Cardiac fibroblast (primary cell): Measurements from ENCODE around the gene MEIG1.
"Not testable (repeated sequence)": the region's sequence is repeated elsewhere in the genome, so short reads cannot be mapped to it uniquely, and the experiment has no call there.

Experiments used
- DNase-seq, 2 donors: peaks; one replicate each; pipeline versions ENCODE4 v3.0.0 to v3.0.0-alpha.2; 2010; ENCODE audit warnings: low read depth in 2 of 2
- H3K4me3 ChIP-seq, 2 donors: replicated peaks in 1 of 2; 1 replicate in 1 of 2; 2 replicates in 1 of 2; pipeline ENCODE4 v1.5.1; 2011; ENCODE audit warnings: low read depth in 2 of 2, low read length in 2 of 2, mild to moderate bottlenecking in 2 of 2, moderate library complexity in 1 of 2
- TF ChIP-seq, protein P1 (sequence below): IDR thresholded peaks from one replicate; pipeline ENCODE4 v1.5.1; 2011; ENCODE audit warnings: low read depth, mild to moderate bottlenecking, low read length, inconsistent platforms

MEIG1 gene

DNA sequence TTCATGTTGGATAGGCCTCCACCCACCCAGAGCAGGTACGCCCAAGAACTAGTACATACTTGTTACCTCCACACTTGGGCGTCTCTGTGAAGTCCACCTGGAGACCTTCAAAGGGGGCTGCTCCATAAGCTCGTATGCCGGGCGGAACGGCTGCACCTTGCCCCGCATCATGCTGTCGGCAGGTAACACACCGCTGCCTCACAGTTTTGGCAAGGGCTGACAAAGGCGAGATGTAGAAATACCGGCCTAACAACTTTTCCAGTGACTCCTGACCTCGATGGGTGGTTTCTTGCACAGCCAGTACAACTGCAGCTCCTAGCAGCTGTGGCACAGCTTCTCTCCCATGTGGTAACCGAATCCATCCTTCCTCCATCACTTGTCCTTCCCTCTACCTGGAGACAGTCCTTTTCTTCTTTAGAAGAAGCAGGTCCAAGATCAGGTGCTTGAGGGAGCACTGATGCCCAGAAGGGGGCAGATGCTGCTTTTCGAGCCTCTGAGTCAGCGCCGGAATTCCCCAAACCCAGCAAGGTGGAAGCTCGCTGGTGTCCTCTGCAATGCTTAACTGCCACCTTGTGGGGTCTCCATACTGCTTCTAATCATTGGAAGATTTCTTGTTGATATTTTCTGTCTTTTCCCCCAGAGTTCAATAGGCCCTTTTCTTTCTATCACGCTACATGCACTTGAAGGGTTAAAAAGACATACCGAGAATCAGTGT lies 32.0 kb downstream of the MEIG1 start:
- peak; percentile 11 to 45 for DNase-seq
- not testable (repeated sequence) for H3K4me3 ChIP-seq
- TF ChIP-seq, protein P1, sequence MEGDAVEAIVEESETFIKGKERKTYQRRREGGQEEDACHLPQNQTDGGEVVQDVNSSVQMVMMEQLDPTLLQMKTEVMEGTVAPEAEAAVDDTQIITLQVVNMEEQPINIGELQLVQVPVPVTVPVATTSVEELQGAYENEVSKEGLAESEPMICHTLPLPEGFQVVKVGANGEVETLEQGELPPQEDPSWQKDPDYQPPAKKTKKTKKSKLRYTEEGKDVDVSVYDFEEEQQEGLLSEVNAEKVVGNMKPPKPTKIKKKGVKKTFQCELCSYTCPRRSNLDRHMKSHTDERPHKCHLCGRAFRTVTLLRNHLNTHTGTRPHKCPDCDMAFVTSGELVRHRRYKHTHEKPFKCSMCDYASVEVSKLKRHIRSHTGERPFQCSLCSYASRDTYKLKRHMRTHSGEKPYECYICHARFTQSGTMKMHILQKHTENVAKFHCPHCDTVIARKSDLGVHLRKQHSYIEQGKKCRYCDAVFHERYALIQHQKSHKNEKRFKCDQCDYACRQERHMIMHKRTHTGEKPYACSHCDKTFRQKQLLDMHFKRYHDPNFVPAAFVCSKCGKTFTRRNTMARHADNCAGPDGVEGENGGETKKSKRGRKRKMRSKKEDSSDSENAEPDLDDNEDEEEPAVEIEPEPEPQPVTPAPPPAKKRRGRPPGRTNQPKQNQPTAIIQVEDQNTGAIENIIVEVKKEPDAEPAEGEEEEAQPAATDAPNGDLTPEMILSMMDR = peak; percentile 20

- H3K4me3 ChIP-seq, DNase-seq: not testable (repeated sequence)
These were observed 33.1 kb downstream of the MEIG1 start for GRCh38 chr10:14992336-14992735.

- DNase-seq, H3K4me3 ChIP-seq: not testable (repeated sequence)
These were observed 34.6 kb downstream of the MEIG1 start for GRCh38 chr10:14993500-14994455.

- no peak for DNase-seq
- TF ChIP-seq, protein P1 = no peak
- no peak overlapping the region for H3K4me3 ChIP-seq
These were observed 36.9 kb downstream of the MEIG1 start for GRCh38 chr10:14995964-14996565.

GRCh38 chr10:15013530-15013929 lies 54.3 kb downstream of the MEIG1 start:
- not testable (repeated sequence) for DNase-seq, H3K4me3 ChIP-seq

- TF ChIP-seq, protein P1 = no peak
- no peak for DNase-seq
- H3K4me3 ChIP-seq = no peak overlapping the region
These were observed 56.3 kb downstream of the MEIG1 start for GRCh38 chr10:15015451-15015850.

DNA sequence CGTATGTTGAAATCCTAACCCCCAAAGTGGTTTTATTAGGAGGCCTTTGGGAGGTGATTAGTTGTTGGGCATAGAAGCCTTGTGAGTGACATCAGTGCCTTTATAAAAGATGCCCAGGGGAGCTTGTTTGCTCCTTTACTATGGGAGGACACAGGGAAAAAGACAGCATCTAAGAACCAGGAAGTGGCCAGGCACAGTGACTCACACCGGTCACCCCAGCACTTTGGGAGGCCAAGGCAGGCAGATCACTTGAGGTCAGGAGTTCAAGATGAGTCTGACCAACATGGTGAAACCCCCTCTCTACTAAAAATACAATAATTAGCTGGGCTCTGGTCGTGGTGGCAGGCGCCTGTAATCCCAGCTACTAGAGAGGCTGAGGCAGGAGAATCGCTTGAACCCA lies 61.8 kb downstream of the MEIG1 start:
- DNase-seq = peak in 1 of 2 donors; percentile 32
- H3K4me3 ChIP-seq = not testable (repeated sequence)
